Naive B cell (primary cell): ENCODE measurements around the gene TIGD4. TPM values are rescaled to one million over a fixed set of nuclear protein-coding genes. Genes with fewer than 3 reads are reported as not detected.

Source experiments
- ATAC-seq, 2 donors: fragments of 150-1000 bp; cut with Tn5 transposase; 2 replicates each; pipeline ENCODE4 v1.10.0; 2021; ENCODE audit warnings: low read depth in 2 of 2, mild to moderate bottlenecking in 2 of 2, moderate library complexity in 2 of 2
- DNase-seq: peaks from one replicate; pipeline ENCODE4 v3.0.0; 2022
- H3K27ac Mint-ChIP-seq, 6 donors: one replicate each; pipeline ENCODE4 v1.8.0; 2020 to 2022; ENCODE audit warnings: mild to moderate bottlenecking in 6 of 6, mixed read lengths in 6 of 6, moderate library complexity in 5 of 6, inconsistent platforms in 2 of 6
- H3K27me3 Mint-ChIP-seq, 3 donors: one replicate each; pipeline ENCODE4 v1.8.0; 2021 to 2022; ENCODE audit warnings: mixed read lengths in 3 of 3, mild to moderate bottlenecking in 1 of 3
- H3K36me3 Mint-ChIP-seq, 2 donors: one replicate each; pipeline ENCODE4 v1.8.0; 2020 to 2022; ENCODE audit warnings: mixed read lengths in 2 of 2, inconsistent platforms in 1 of 2, mild to moderate bottlenecking in 1 of 2
- H3K4me1 Mint-ChIP-seq, 3 donors: one replicate each; pipeline ENCODE4 v1.8.0; 2020 to 2022; ENCODE audit warnings: mixed read lengths in 3 of 3, inconsistent platforms in 1 of 3, mild to moderate bottlenecking in 1 of 3, moderate library complexity in 1 of 3
- H3K4me3 Mint-ChIP-seq, 8 donors: one replicate each; pipeline ENCODE4 v1.8.0; 2020 to 2022; ENCODE audit warnings: mild to moderate bottlenecking in 8 of 8, mixed read lengths in 8 of 8, moderate library complexity in 8 of 8, inconsistent platforms in 2 of 8
- H3K9me3 Mint-ChIP-seq, 7 donors: one replicate each; pipeline ENCODE4 v1.8.0; 2020 to 2022; ENCODE audit warnings: mixed read lengths in 7 of 7, mild to moderate bottlenecking in 5 of 7, inconsistent platforms in 2 of 7, moderate library complexity in 1 of 7
- polyA plus RNA-seq, 6 donors: library from polyadenylated mRNA; unstranded; fragments of 300-500 nt; fragmentation: Illumina TruSeq; gene quantifications; one replicate each; pipeline ENCODE4 v1.2.3, GENCODE V29; 2021; ENCODE audit warnings: low read depth in 6 of 6

Gene TIGD4
- polyA plus RNA-seq, 6 donors from 2014 or later, result 0.09 to 0.13 (median 0.12) TPM; not detected in 3

DNA sequence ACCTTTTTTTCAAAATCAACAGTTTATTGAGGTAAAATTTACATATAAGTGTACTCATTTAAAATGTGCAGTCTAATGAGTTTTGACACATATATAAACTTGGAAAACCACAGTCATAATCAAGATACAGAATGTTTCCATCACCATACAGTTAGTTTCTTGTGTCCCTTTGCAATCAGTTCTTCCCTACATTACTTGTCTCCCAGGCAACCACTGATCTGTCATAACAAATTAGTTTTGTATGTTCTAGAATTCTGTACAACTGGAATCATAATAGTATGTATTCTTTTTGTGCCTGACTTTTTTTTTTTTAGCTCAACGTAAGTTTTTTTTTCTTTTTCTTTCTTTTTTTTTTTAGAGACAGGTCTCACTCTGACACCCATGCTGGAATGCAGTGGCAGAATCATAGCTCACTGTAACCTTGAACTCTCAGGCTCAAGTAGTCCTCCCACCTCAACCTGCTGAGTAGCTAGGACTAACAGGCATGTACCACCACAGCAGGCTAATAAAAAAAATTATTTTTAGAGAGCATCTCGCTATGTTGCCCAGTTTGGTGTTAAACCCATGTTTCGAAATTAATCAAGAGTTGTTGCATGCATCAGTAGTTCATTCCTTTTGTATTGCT lies 27.1 kb upstream of the TIGD4 start:
- ATAC-seq (no peak), DNase-seq (no peak)
- peaks cover 28 to 49% (median 43%) of the 10 kb centered on the region in 3 donors for H3K4me1 Mint-ChIP-seq
- H3K27ac Mint-ChIP-seq, result peak overlapping the region in 4 of 6 donors; percentile 10 to 84 (median 60)
- H3K36me3 Mint-ChIP-seq, result peaks cover 8 to 16% of the 10 kb centered on the region in 2 donors
- H3K4me3 Mint-ChIP-seq, result peak overlapping the region in 1 of 8 donors; percentile 42
- H3K9me3 Mint-ChIP-seq, result peaks cover 0 to 6% (median 1%) of the 10 kb centered on the region in 7 donors
- H3K27me3 Mint-ChIP-seq, result no peaks in the 10 kb centered on the region

GRCh38 chr4:152805818-152806217 lies 26.3 kb upstream of the TIGD4 start:
- ATAC-seq, result peak in 1 of 2 donors; percentile 27
- Mint-ChIP-seq H3K36me3 (peaks cover under 1 to 8% of the 10 kb centered on the region in 2 donors), H3K9me3 (peaks cover 0 to 3% (median 0%) of the 10 kb centered on the region in 7 donors), H3K4me3 (peak overlapping the region in 4 of 8 donors; percentile 3 to 42 (median 30)), H3K4me1 (peaks cover 32 to 51% (median 49%) of the 10 kb centered on the region in 3 donors), H3K27me3 (no peaks in the 10 kb centered on the region), H3K27ac (peak overlapping the region; percentile 7 to 93 (median 63))
- DNase-seq, result no peak

GRCh38 chr4:152805071-152805650 lies 25.6 kb upstream of the TIGD4 start:
- H3K27ac Mint-ChIP-seq, result peak overlapping the region in 3 of 6 donors; percentile 19 to 66 (median 32)
- no peaks in the 10 kb centered on the region for H3K27me3 Mint-ChIP-seq
- H3K4me1 Mint-ChIP-seq, result peaks cover 34 to 51% (median 51%) of the 10 kb centered on the region in 3 donors
- ATAC-seq (no peak), DNase-seq (no peak)
- peaks cover 0 to 3% (median 0%) of the 10 kb centered on the region in 7 donors for H3K9me3 Mint-ChIP-seq
- peaks cover 0 to 2% of the 10 kb centered on the region in 2 donors for H3K36me3 Mint-ChIP-seq
- peak overlapping the region in 1 of 8 donors; percentile 17 for H3K4me3 Mint-ChIP-seq

- Mint-ChIP-seq H3K36me3 (no peaks in the 10 kb centered on the region), H3K27ac (peak overlapping the region in 1 of 6 donors; percentile 69), H3K4me1 (peaks cover 34 to 48% (median 45%) of the 10 kb centered on the region in 3 donors), H3K4me3 (peak overlapping the region in 1 of 8 donors; percentile 38), H3K27me3 (no peaks in the 10 kb centered on the region), H3K9me3 (peaks cover 0 to 3% (median 0%) of the 10 kb centered on the region in 7 donors)
- ATAC-seq (no peak), DNase-seq (no peak)
Observed at GRCh38 chr4:152803541-152803940, 24.0 kb upstream of the TIGD4 start.

- Mint-ChIP-seq H3K4me3 (no peak overlapping the region), H3K4me1 (peaks cover 18 to 20% (median 19%) of the 10 kb centered on the region in 3 donors)
Observed at GRCh38 chr4:152795891-152796290, 16.4 kb upstream of the TIGD4 start.

DNA sequence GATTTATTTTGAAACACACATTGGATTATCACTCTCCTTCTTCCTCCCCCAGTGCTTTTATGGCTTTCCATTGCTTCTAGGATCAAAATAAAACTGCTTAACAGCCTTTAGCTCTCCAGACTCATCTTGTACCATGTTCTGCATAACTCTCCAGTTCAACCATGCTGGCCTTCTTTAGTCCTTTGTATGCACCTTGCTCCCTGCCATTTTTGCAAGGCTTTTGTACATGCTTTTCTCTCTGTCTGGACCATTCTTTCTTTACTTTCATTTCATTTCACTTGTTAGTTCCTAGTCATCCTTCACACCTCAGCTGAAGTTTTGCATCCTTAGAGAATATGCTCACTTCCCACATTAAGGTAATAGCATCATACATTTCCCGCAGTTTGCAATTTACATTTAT lies 7.1 kb upstream of the TIGD4 start:
- no peak for DNase-seq
- Mint-ChIP-seq H3K4me3 (peak overlapping the region in 7 of 8 donors; percentile 10 to 60 (median 32)), H3K27me3 (no peaks in the 10 kb centered on the region), H3K4me1 (peaks cover 27 to 53% (median 35%) of the 10 kb centered on the region in 3 donors), H3K36me3 (peaks cover 0 to 3% of the 10 kb centered on the region in 2 donors), H3K27ac (peak overlapping the region; percentile 8 to 93 (median 62)), H3K9me3 (no peaks in the 10 kb centered on the region)
- no peak for ATAC-seq

More at GRCh38 chr4:152795891-152796290, 16.4 kb upstream of the TIGD4 start:
- Mint-ChIP-seq H3K9me3 (no peaks in the 10 kb centered on the region), H3K27ac (peak overlapping the region in 1 of 6 donors; percentile 46), H3K27me3 (no peaks in the 10 kb centered on the region), H3K36me3 (peaks cover 9 to 12% of the 10 kb centered on the region in 2 donors)
- ATAC-seq (no peak), DNase-seq (no peak)

DNA sequence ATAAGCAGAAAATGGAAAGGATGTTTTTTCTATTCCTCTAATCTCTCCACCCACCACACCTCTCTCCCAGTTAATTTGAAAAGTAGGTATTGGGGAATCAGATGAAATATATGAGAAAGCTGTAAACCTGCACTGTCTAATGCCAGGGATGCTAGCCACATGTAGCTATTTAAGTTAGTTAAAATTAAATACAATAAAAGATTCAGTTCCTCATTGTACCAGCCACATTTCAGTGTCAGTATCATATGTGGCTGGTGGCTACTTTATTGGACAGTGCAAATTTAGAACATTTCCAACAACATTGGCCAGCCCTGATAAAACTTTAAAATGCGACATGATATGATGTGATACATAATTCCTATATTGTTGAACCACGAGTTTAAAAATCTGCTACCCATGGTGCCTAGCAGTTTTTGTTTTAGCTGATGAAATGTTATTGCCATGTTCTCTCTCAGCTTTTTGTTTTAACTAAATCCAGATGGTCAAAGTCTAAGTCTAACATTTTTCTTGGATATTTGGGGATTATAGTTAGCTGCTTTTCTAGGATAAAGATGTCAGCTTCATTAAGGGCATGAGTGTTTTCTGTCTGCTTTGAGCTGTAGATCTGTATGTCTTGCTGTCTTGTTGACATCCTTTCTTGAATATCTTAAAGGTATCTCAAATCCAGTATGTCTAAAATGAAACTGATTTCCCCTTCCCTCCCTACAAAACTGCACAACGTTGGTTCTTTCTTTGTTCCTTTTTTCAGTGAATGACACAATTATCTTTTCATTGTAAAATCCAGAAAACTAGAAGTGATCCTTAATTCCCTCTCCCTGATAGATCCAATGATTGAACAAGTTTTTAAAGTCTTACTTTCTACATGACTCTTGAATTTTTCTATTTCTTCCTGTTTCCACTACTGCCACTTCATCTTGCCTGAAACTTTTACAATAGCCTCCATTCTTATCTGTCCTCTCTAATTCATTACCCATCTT lies 6.4 kb upstream of the TIGD4 start:
- Mint-ChIP-seq H3K4me3 (peak overlapping the region in 7 of 8 donors; percentile 10 to 60 (median 35)), H3K36me3 (peaks cover 0 to 3% of the 10 kb centered on the region in 2 donors), H3K4me1 (peaks cover 30 to 60% (median 40%) of the 10 kb centered on the region in 3 donors), H3K27me3 (no peaks in the 10 kb centered on the region), H3K9me3 (no peaks in the 10 kb centered on the region), H3K27ac (peak overlapping the region; percentile 16 to 93 (median 74))
- DNase-seq (no peak), ATAC-seq (peak; percentile 73 to 84)

- Mint-ChIP-seq H3K36me3 (peaks cover 0 to 3% of the 10 kb centered on the region in 2 donors), H3K4me3 (peak overlapping the region in 1 of 8 donors; percentile 64), H3K9me3 (no peaks in the 10 kb centered on the region), H3K4me1 (peaks cover 42 to 70% (median 52%) of the 10 kb centered on the region in 3 donors), H3K27ac (peak overlapping the region; percentile 16 to 93 (median 76)), H3K27me3 (no peaks in the 10 kb centered on the region)
- no peak for DNase-seq
- no peak for ATAC-seq
Observed at GRCh38 chr4:152784490-152785350, 5.2 kb upstream of the TIGD4 start.

DNA sequence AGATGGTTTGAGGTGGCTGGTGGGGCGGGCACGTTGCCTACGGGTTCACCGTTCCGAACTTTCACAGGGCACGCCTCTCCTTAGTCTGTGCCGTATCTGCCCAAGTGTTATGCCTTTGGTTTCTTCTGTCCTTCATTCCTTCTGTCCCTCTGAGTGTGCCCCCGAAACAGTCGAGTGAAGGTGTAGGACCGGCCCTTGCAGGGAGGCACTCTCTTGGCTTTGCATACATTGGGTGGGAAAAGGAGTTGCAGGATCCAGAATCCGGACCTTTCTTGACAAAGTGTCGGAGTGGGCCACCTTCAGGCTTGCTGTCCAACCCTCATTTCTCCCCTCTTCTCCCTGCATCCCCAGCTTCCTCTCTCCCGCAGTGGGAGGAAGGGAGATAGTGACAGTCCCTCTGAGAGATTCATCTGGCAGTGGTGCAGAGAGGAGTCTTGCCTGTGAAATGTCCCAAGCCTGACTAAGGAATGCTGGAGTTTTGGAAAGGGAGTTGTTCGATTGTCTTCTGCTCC lies 793 bp upstream of the TIGD4 start:
- peak; percentile 54 to 55 for ATAC-seq
- Mint-ChIP-seq H3K27me3 (no peaks in the 10 kb centered on the region), H3K4me1 (peaks cover 51 to 66% (median 65%) of the 10 kb centered on the region in 3 donors), H3K27ac (peak overlapping the region; percentile 92 to 99 (median 97)), H3K9me3 (no peaks in the 10 kb centered on the region), H3K4me3 (peak overlapping the region; percentile 94 to 99 (median 98)), H3K36me3 (no peaks in the 10 kb centered on the region)
- DNase-seq, result no peak

DNA sequence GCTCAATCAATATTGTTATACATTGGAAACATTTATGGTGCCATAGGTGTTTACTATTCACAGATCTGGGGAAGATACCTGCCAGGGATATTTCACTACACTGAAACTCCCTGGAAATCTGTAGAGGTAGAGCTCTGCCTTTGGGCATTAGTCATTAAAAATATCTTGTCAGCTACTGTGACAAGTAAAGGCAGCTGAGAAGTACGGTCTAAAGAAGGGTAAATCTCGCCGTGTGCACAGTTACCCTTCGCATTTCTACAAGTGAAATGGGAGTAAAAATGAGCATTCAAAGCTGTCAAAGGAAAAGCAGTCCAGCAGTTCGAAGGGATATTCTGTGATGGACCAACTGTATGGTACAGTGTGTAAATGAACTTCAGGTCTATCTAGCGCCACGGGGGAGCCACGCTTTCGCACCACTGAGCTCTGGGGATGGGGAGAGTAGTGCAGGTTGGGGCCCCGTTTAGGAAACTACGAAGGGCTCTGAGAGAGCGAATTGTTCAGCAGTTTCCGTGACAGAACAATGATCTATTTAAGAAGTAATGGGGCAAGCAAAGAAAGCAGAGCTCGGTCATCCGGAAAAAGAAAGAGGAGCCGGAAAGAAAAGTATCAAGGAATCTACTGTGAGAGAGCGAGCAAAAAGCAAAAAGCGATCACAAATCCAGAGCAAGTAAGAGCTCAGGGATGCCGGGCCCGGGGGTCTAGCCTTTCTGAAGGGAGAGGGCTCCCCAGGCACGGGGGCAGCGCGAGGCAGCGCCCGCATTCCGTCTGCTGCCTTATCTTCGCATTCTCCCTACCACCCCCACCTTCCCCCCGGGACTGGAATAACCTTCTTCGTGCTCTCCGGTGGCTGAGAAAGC lies 646 bp downstream of the TIGD4 start:
- Mint-ChIP-seq H3K4me3 (peak overlapping the region; percentile 94 to 99 (median 98)), H3K4me1 (peaks cover 49 to 66% (median 55%) of the 10 kb centered on the region in 3 donors), H3K27me3 (no peaks in the 10 kb centered on the region), H3K36me3 (no peaks in the 10 kb centered on the region), H3K9me3 (no peaks in the 10 kb centered on the region), H3K27ac (peak overlapping the region; percentile 92 to 99 (median 97))
- ATAC-seq (peak; percentile 11 to 25), DNase-seq (no peak)

GRCh38 chr4:152777488-152777887 lies 2.0 kb downstream of the TIGD4 start:
- Mint-ChIP-seq H3K36me3 (no peaks in the 10 kb centered on the region), H3K4me1 (peaks cover 44 to 52% (median 45%) of the 10 kb centered on the region in 3 donors), H3K4me3 (peak overlapping the region in 4 of 8 donors; percentile 7 to 99 (median 67)), H3K27me3 (no peaks in the 10 kb centered on the region), H3K9me3 (no peaks in the 10 kb centered on the region), H3K27ac (peak overlapping the region in 1 of 6 donors; percentile 36)
- DNase-seq, result no peak
- no peak for ATAC-seq
